GM12878 (cell line): ENCODE results near the gene MSH2. TPM values are rescaled to one million over a fixed set of nuclear protein-coding genes. Genes with fewer than 3 reads are reported as not detected.
"Not testable (repeated sequence)": the region's sequence is repeated elsewhere in the genome, so short reads cannot be mapped to it uniquely, and the experiment has no call there.

ENCODE experiments used
- ATAC-seq: fragments of 200-7000 bp; cut with Tn5 transposase; 3 replicates; pipeline ENCODE4 v1.9.1; 2020; ENCODE audit warnings: mild to moderate bottlenecking, moderate library complexity
- BruUV-seq: library from RNA; stranded (reverse); fragments of 400-500 nt; replicated peaks from 2 replicates; lab custom pipeline; 2021; lab: Mats Ljungman, UMichigan
- CTCF ChIA-PET: fragments of 300-600 bp; sonication (Branson Sonifier 250); formaldehyde crosslinking; extraction: SDS; loops from one replicate; lab custom pipeline; 2021; ENCODE audit warnings: inconsistent platforms; lab: Yijun Ruan, JAX
- POLR2A ChIA-PET: fragments of 350-600 bp; formaldehyde crosslinking; extraction: SDS; loops from one replicate; lab custom pipeline; 2021; ENCODE audit warnings: inconsistent platforms; lab: Charles Lee
- RAD21 ChIA-PET: fragments of 300-600 bp; sonication (Branson Sonifier 250); formaldehyde crosslinking; loops from one replicate; lab custom pipeline; 2023; ENCODE audit warnings: antibody characterized with exemption; ENCODE audit not compliant: unreplicated experiment; lab: Charles Lee
- SMC1A ChIA-PET: fragments of 300-600 bp; sonication (Branson Sonifier 250); formaldehyde crosslinking; loops from one replicate; lab custom pipeline; 2023; ENCODE audit not compliant: unreplicated experiment, uncharacterized antibody; lab: Charles Lee
- DNase-seq: peaks from one replicate; pipeline ENCODE4 v3.0.0-alpha.2; 2011; ENCODE audit warnings: low read depth, low spot score
- FAIRE-seq: peaks from 3 replicates; lab custom pipeline; 2011; peaks lifted over from hg19 to GRCh38; lab: Jason Lieb, UNC
- H2AFZ ChIP-seq: 2 replicates; pipeline ENCODE4 v1.6.0; 2011; ENCODE audit warnings: low read depth, low read length, control low read depth; ENCODE audit not compliant: control insufficient read depth
- H3K27ac ChIP-seq: 2 replicates; pipeline ENCODE4 v1.5.1; 2011; ENCODE audit warnings: control low read depth; ENCODE audit not compliant: control insufficient read depth, insufficient read depth
- H3K27me3 ChIP-seq, 2 experiments: replicated peaks in 1 of 2; 2 replicates each; pipeline versions ENCODE4 v1.6.0 to v1.6.1; 2011; ENCODE audit warnings: low read length in 1 of 2; ENCODE audit not compliant: control insufficient read depth in 2 of 2, insufficient read depth in 2 of 2
- H3K36me3 ChIP-seq, 2 experiments: 2 replicates each; pipeline ENCODE4 v1.5.1; 2011; ENCODE audit warnings: low read length in 1 of 2; ENCODE audit not compliant: control insufficient read depth in 2 of 2, insufficient read depth in 2 of 2
- H3K4me1 ChIP-seq: 2 replicates; pipeline ENCODE4 v1.6.1; 2011; ENCODE audit warnings: mild to moderate bottlenecking, low read length, moderate library complexity, mixed read lengths; ENCODE audit not compliant: control insufficient read depth, insufficient read depth
- H3K4me2 ChIP-seq: 2 replicates; pipeline ENCODE4 v1.6.0; 2011; ENCODE audit warnings: control low read depth; ENCODE audit not compliant: control insufficient read depth, insufficient read depth
- H3K4me3 ChIP-seq: fragments of 200-600 bp; sonication (generic); 2 replicates; pipeline ENCODE4 v1.5.1; 2016
- H3K79me2 ChIP-seq: 2 replicates; pipeline ENCODE4 v1.6.0; 2011; ENCODE audit warnings: low read length; ENCODE audit not compliant: control insufficient read depth, insufficient read depth
- H3K9ac ChIP-seq: 2 replicates; pipeline ENCODE4 v1.8.0; 2011; ENCODE audit warnings: low read length, control low read depth, mixed read lengths; ENCODE audit not compliant: control insufficient read depth, insufficient read depth
- H3K9me3 ChIP-seq: replicated peaks from 3 replicates; pipeline ENCODE4 v1.5.1; 2011; ENCODE audit warnings: mild to moderate bottlenecking, low read length; ENCODE audit not compliant: control insufficient read depth, insufficient read depth
- H4K20me1 ChIP-seq: 2 replicates; pipeline ENCODE4 v1.6.0; 2011; ENCODE audit not compliant: control insufficient read depth, insufficient read depth
- ATF2 ChIP-seq: IDR thresholded peaks from 2 replicates; pipeline ENCODE4 v1.6.1; 2012; ENCODE audit warnings: low read length, inconsistent platforms
- BCL11A ChIP-seq: IDR thresholded peaks from 2 replicates; pipeline ENCODE4 v1.6.1; 2011; ENCODE audit warnings: low read depth, low read length
- CBX5 ChIP-seq: sonication (generic); IDR thresholded peaks from 2 replicates; pipeline ENCODE4 v1.6.1; 2016; ENCODE audit warnings: low read depth, moderate library complexity, mild to moderate bottlenecking, inconsistent platforms
- DPF2 ChIP-seq: fragments of 450-650 bp; IDR thresholded peaks from 2 replicates; pipeline ENCODE4 v1.6.1; 2017; ENCODE audit warnings: mild to moderate bottlenecking
- EED ChIP-seq: sonication (generic); IDR thresholded peaks from 2 replicates; pipeline ENCODE4 v1.6.1; 2016; ENCODE audit warnings: antibody characterized with exemption, low read depth
- EP300 ChIP-seq, 2 experiments: fragments of 150-350 bp in 1 of 2; IDR thresholded peaks; 2 replicates each; pipeline ENCODE4 v1.6.1; 2011 to 2012; ENCODE audit warnings: low read depth in 2 of 2, low read length in 2 of 2, borderline replicate concordance in 1 of 2, improper control_type of control experiment in 1 of 2, inconsistent platforms in 1 of 2; ENCODE audit not compliant: control insufficient read depth in 1 of 2
- HDGF ChIP-seq: fragments of 450-650 bp; IDR thresholded peaks from 2 replicates; pipeline ENCODE4 v1.6.1; 2016; ENCODE audit warnings: antibody characterized with exemption
- IKZF1 ChIP-seq: fragments of 450-650 bp; conservative IDR thresholded peaks from 2 replicates; pipeline ENCODE4 v1.6.1; 2017; ENCODE audit warnings: antibody characterized with exemption, mild to moderate bottlenecking
- IKZF2 ChIP-seq, 2 experiments: fragments of 450-650 bp; IDR thresholded peaks; 2 replicates each; pipeline ENCODE4 v1.6.1; 2017; ENCODE audit warnings: mild to moderate bottlenecking in 2 of 2, moderate library complexity in 2 of 2
- IRF4 ChIP-seq: IDR thresholded peaks from 2 replicates; pipeline ENCODE4 v1.6.1; 2011; ENCODE audit warnings: low read depth, low read length
- JUNB ChIP-seq: IDR thresholded peaks from 2 replicates; pipeline ENCODE4 v1.6.1; 2016; ENCODE audit warnings: antibody characterized with exemption, mild to moderate bottlenecking
- MEF2A ChIP-seq: IDR thresholded peaks from 2 replicates; pipeline ENCODE4 v1.6.1; 2011; ENCODE audit warnings: low read depth, mild to moderate bottlenecking, low read length, moderate library complexity; ENCODE audit not compliant: insufficient read depth
- MLLT1 ChIP-seq: fragments of 450-650 bp; IDR thresholded peaks from 2 replicates; pipeline ENCODE4 v1.6.1; 2016; ENCODE audit warnings: mild to moderate bottlenecking
- MTA2 ChIP-seq: fragments of 450-650 bp; IDR thresholded peaks from 2 replicates; pipeline ENCODE4 v1.6.1; 2016; ENCODE audit warnings: low read depth, mild to moderate bottlenecking, moderate library complexity
- NBN ChIP-seq: fragments of 450-650 bp; IDR thresholded peaks from 2 replicates; pipeline ENCODE4 v1.6.1; 2016
- PAX5 ChIP-seq: IDR thresholded peaks from 2 replicates; pipeline ENCODE4 v1.6.1; 2011; ENCODE audit warnings: low read depth, low read length, borderline replicate concordance
- RUNX3 ChIP-seq: IDR thresholded peaks from 2 replicates; pipeline ENCODE4 v1.6.1; 2012; ENCODE audit warnings: low read length, inconsistent platforms
- SPI1 ChIP-seq: IDR thresholded peaks from 2 replicates; pipeline ENCODE4 v1.6.1; 2011; ENCODE audit warnings: low read depth, mild to moderate bottlenecking, low read length, moderate library complexity, borderline replicate concordance; ENCODE audit not compliant: insufficient read depth
- WGBS: methylation state at CpG from one replicate; pipeline ENCODE4 v1.1.6; 2016; ENCODE audit warnings: low lambda C conversion rate; ENCODE audit not compliant: insufficient replicate concordance, insufficient coverage; ENCODE audit errors: missing lambda C conversion rate; 5-methylcytosine and 5-hydroxymethylcytosine counted together
- in situ Hi-C: fragments of 300-500 bp; cut with MboI; formaldehyde crosslinking; loops from 9 replicates; pipeline ENCODE4 v1.14.3; 2018; ENCODE audit warnings: mixed read lengths
- intact Hi-C: fragments of 100-400 bp; cut with micrococcal nuclease; formaldehyde crosslinking; loops from one replicate; pipeline ENCODE4 v1.14.2; 2022; ENCODE audit not compliant: unreplicated experiment
- polyA plus RNA-seq, 11 experiments: library from polyadenylated mRNA; depleted of rRNA in 4 of 11; unstranded in 6 of 11; stranded (reverse) in 5 of 11; fragments of >200 nt; fragmentation: Nextera tagmentation in 4 of 11; fragmentation: Illumina TruSeq in 1 of 11; extraction: Ambion mirVana in 4 of 11; extraction: Trizol in 1 of 11; gene quantifications; 1 replicate in 1 of 11; 2 replicates in 10 of 11; pipeline versions ENCODE4 v1.2.1 to v1.2.3, GENCODE V29; 2011 to 2016; ENCODE audit warnings: inconsistent platforms in 2 of 11, missing spikeins in 2 of 11, low read depth in 1 of 11
- total RNA-seq, 4 experiments: library from RNA; depleted of rRNA in 3 of 4; stranded (reverse); fragments of >200 nt in 3 of 4; fragmentation: Illumina TruSeq in 1 of 4; extraction: Trizol in 1 of 4; gene quantifications; 2 replicates each; pipeline versions ENCODE4 v1.2.1 to v1.2.3, GENCODE V29; 2013 to 2021
- TF ChIP-seq, protein P1 (sequence below): fragments of 450-650 bp; IDR thresholded peaks from 2 replicates; pipeline ENCODE4 v1.6.1; 2017; ENCODE audit warnings: mild to moderate bottlenecking, low read depth, inconsistent platforms; ENCODE audit not compliant: poor library complexity, severe bottlenecking

Gene MSH2
- total and polyA plus RNA-seq, 10 of the 15 experiments (the other 5 are each of a cell fraction or from before 2014, with no cell fraction given) = 24.3 to 94.4 (median 55.5) TPM

GRCh38 chr2:47502498-47502897 lies 99.5 kb downstream of the MSH2 start:
- BruUV-seq, H3K27me3 ChIP-seq, RAD21 ChIA-PET, in situ Hi-C loops, H3K27ac ChIP-seq, intact Hi-C loops, POLR2A ChIA-PET, H3K79me2 ChIP-seq, H4K20me1 ChIP-seq, H3K9ac ChIP-seq, H2AFZ ChIP-seq, CTCF ChIA-PET, H3K36me3 ChIP-seq, H3K4me3 ChIP-seq: not testable (repeated sequence)
- peak; percentile 91 for ATAC-seq
- DNase-seq = peak; percentile 48
- Histone ChIP-seq H3K9me3 (peaks cover 38% of the 10 kb centered on the region), H3K4me1 (peaks cover 25% of the 10 kb centered on the region), H3K4me2 (peak overlapping the region; percentile 88)
- WGBS = 6% methylated on average over 2 of the region's 2 CpGs
- FAIRE-seq = peak; percentile 88
- TF ChIP-seq IRF4 = peak; percentile 88; the same call in 1 of the 2 replicates
- TF ChIP-seq EED = peak; percentile 50
- TF ChIP-seq HDGF = peak; percentile 91
- TF ChIP-seq ATF2 = peak; percentile 22; the same call in 1 of the 2 replicates
- peak; percentile 61 for TF ChIP-seq JUNB
- peak; percentile 40 to 49; a peak in 3 of 4 replicates for TF ChIP-seq IKZF2 (IDR thresholded peaks at IDR 0.05)
- TF ChIP-seq IKZF1 = peak; percentile 41; the same call in 1 of the 2 replicates
- 0 out of 2 replicates have a peak, but pooled peaks have one; percentile 18 for TF ChIP-seq MEF2A
- peak in 1 of 2 experiments; percentile 57; a peak in 1 of 4 replicates for TF ChIP-seq EP300 (IDR thresholded peaks at IDR 0.05; ENCODE audit: borderline replicate concordance in 1 of 2, control insufficient read depth in 1 of 2, low read depth in 2 of 2, low read length in 2 of 2)
- peak; percentile 74 for TF ChIP-seq DPF2
- TF ChIP-seq, protein P1, sequence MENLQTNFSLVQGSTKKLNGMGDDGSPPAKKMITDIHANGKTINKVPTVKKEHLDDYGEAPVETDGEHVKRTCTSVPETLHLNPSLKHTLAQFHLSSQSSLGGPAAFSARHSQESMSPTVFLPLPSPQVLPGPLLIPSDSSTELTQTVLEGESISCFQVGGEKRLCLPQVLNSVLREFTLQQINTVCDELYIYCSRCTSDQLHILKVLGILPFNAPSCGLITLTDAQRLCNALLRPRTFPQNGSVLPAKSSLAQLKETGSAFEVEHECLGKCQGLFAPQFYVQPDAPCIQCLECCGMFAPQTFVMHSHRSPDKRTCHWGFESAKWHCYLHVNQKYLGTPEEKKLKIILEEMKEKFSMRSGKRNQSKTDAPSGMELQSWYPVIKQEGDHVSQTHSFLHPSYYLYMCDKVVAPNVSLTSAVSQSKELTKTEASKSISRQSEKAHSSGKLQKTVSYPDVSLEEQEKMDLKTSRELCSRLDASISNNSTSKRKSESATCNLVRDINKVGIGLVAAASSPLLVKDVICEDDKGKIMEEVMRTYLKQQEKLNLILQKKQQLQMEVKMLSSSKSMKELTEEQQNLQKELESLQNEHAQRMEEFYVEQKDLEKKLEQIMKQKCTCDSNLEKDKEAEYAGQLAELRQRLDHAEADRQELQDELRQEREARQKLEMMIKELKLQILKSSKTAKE = peak; percentile 100
- peak; percentile 68; the same call in 1 of the 2 replicates for TF ChIP-seq CBX5
- TF ChIP-seq PAX5 = 0 out of 2 replicates have a peak, but pooled peaks have one; percentile 20
- TF ChIP-seq NBN = peak; percentile 51
- TF ChIP-seq MTA2 = peak; percentile 69
- peak; percentile 55; the same call in 1 of the 2 replicates for TF ChIP-seq BCL11A
- peak; percentile 99 for TF ChIP-seq SPI1
- TF ChIP-seq MLLT1 = peak; percentile 62
- TF ChIP-seq RUNX3 = peak; percentile 64; the same call in 1 of the 2 replicates
- SMC1A ChIA-PET = interaction anchor here (1.0 to 1.1 kb wide), 2 partner anchors 10 to 16 kb away, joined by 4 to 6 read pairs; no protein-coding TSS in a partner anchor
